ENCODE data around the gene TNNC1. TPM values are rescaled to one million over a fixed set of nuclear protein-coding genes. Genes with fewer than 3 reads are reported as not detected.

Gene TNNC1
- total RNA-seq, 4 donors from 2014 or later, result 1.2 to 7.1 (median 4.0) TPM; not detected in 1

DNA sequence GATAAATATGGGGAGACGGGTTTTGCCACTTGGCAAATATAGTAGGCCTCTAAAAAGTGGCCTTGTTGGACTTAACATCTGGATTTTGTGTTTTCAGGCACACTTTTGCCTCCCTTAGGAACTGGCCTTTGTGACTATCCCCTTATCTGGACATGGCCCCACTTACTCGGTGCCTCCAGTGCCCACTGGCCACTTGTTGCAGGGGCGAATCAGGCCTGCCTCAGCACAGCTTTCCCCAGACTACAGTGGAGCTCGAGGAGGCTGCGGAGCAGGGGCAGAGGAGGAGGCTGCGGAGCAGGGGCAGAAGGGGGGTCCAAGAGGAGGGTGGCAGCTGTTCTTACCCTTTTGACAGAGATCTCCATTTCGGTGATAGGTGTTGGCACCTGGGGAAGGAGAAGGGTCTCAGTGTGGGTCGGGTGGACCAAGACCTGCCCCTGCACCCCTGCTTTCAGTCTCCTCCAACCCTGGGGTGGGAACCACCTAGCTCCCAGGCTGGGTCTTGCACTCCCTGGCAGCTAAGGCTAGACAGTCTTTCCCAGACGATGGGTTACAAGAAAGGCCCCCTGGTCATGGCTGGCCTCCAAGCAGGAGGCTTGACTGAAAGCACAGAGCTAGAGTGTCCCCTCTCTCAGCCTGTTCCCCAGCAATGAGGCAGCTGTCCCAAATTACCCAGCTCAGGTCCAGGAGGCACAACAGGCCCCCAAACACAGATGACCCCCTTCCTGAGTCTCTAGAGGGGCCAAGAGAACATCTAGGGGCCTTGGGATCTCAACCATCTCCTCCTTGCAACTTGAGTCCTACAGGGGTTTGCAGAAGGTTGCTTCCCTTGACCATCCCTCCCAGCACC is 15.0 kb downstream of the TNNC1 start:
- no peaks in the 10 kb centered on the region for H3K9me3 ChIP-seq
- no peaks in the 10 kb centered on the region for H3K27me3 ChIP-seq
- no peak for DNase-seq (ENCODE audit: extremely low spot score)
- H3K4me1 ChIP-seq, result peaks cover 4 to 19% (median 11%) of the 10 kb centered on the region in 4 donors
- H3K4me3 ChIP-seq, result no peak overlapping the region
- 91% methylated on average over 9 of the region's 9 CpGs for WGBS
- no peak overlapping the region for H3K27ac ChIP-seq (replicated peaks in 1 of 4)
- intact Hi-C loops (cut with DNase I), result no loop called here
- H3K36me3 ChIP-seq, result peaks cover 0 to 19% (median 0%) of the 10 kb centered on the region in 4 donors
- TF ChIP-seq, protein P1, sequence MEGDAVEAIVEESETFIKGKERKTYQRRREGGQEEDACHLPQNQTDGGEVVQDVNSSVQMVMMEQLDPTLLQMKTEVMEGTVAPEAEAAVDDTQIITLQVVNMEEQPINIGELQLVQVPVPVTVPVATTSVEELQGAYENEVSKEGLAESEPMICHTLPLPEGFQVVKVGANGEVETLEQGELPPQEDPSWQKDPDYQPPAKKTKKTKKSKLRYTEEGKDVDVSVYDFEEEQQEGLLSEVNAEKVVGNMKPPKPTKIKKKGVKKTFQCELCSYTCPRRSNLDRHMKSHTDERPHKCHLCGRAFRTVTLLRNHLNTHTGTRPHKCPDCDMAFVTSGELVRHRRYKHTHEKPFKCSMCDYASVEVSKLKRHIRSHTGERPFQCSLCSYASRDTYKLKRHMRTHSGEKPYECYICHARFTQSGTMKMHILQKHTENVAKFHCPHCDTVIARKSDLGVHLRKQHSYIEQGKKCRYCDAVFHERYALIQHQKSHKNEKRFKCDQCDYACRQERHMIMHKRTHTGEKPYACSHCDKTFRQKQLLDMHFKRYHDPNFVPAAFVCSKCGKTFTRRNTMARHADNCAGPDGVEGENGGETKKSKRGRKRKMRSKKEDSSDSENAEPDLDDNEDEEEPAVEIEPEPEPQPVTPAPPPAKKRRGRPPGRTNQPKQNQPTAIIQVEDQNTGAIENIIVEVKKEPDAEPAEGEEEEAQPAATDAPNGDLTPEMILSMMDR (IDR thresholded peaks at IDR 0.05), result no peak
- no peak for TF ChIP-seq EP300 (IDR thresholded peaks at IDR 0.05)
- TF ChIP-seq POLR2AphosphoS5 (IDR thresholded peaks at IDR 0.05), result no peak
- TF ChIP-seq POLR2A (IDR thresholded peaks at IDR 0.05; ENCODE audit: low read depth), result no peak

DNA sequence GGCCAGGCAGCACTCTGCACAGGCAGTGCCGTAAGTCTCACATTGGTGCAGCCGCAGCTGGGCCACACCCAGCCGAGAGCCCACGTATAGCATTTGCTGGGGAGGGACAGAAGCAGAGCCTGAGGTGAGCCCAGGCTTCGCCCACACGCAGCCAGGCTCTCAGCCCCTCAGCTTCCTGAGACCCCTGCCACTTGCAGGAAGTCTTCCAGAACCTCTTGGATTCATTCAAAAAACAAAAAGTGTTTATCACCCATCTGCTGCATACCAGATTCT is 15.8 kb downstream of the TNNC1 start:
- Histone ChIP-seq H3K27me3 (no peaks in the 10 kb centered on the region), H3K4me1 (peaks cover 11 to 24% (median 16%) of the 10 kb centered on the region in 4 donors), H3K36me3 (peaks cover 0 to 19% (median 0%) of the 10 kb centered on the region in 4 donors), H3K4me3 (no peak overlapping the region), H3K9me3 (no peaks in the 10 kb centered on the region), H3K27ac (replicated peaks in 1 of 4) (no peak overlapping the region)
- WGBS, result 81% methylated on average over 3 of the region's 6 CpGs
- intact Hi-C loops (cut with DNase I), result no loop called here
- no peak for DNase-seq (ENCODE audit: extremely low spot score)
- no peak for TF ChIP-seq POLR2A (IDR thresholded peaks at IDR 0.05; ENCODE audit: low read depth)
- TF ChIP-seq POLR2AphosphoS5 (IDR thresholded peaks at IDR 0.05), result no peak
- no peak for TF ChIP-seq EP300 (IDR thresholded peaks at IDR 0.05)
- TF ChIP-seq, protein P1 (IDR thresholded peaks at IDR 0.05), result no peak

DNA sequence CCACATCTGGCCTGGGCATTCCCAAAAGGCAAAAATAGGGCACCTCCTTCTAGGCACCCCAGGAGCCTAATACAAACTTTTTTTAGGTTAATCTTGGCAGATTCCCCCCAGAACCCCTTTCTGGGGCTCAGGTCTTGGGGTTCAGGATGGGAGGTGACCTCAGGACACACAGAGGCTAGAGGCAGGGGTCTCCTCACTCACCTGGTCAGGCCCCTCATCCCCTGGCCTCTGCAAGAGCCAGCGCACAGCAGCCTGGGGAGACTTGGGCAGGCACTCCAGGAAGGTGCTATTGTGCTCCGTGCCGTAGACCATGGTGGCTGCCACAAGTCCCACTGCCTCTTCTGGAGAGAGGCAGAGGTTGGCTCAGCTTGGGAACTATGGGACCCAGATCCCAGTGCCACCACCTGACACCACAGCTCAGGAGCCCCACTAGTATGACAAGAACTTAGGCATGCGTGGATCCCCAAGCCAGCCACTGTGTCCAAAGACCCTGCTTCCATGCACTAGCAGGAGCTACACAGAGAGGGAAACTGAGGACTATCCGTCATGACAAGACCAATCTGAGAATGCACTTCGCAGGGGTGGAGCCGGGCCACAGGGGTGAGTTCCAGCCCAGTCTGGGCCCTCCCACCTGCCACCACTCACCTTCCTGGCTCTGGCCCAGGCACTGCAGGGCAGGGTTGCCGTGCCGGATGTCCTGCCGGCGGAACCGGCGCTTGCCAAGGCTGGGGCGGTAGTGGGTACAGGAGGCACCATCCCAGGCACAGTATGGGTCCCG is 16.3 kb downstream of the TNNC1 start:
- intact Hi-C loops (cut with DNase I), result no loop called here

DNA sequence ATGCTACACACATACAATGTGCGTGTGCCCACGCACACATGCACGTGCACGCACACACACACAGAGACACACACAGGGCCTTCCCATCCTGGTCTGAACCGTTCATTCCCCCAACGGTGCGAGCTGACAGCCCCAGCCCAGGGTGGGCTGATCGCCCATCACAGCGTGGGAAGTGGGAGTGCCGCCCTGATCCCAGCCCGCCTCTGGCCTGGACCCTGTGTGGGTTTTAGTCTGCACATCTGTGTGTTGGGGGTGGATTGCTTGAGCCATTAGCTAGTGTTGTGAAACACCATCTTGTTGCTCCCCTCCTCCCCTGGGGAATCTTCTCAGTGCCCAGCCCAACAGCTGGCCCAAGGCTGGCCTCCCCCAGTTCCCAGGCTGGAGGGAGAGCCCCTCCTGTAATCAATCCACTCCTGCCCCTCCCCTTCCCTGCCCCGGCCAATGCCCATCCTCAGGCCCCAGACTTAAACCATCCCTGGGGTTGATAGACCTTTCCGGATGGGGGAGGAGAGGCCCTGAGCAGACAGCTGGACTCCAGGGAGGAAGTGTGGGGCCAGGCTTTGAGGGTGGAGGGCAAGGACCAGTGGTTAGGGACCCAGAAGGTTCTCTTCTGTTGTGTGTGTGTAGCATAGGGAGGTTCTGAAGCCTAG is 17.2 kb downstream of the TNNC1 start:
- Histone ChIP-seq H3K27ac (replicated peaks in 1 of 4) (no peak overlapping the region), H3K27me3 (no peaks in the 10 kb centered on the region), H3K36me3 (peaks cover 0 to 19% (median 0%) of the 10 kb centered on the region in 4 donors), H3K9me3 (no peaks in the 10 kb centered on the region), H3K4me1 (peaks cover 15 to 35% (median 20%) of the 10 kb centered on the region in 4 donors), H3K4me3 (no peak overlapping the region)
- WGBS, result 93% methylated on average over 7 of the region's 13 CpGs
- DNase-seq (ENCODE audit: extremely low spot score), result no peak
- TF ChIP-seq EP300 (IDR thresholded peaks at IDR 0.05) (no peak), POLR2A (IDR thresholded peaks at IDR 0.05; ENCODE audit: low read depth) (no peak), POLR2AphosphoS5 (IDR thresholded peaks at IDR 0.05) (no peak)
- TF ChIP-seq, protein P1 (IDR thresholded peaks at IDR 0.05), result no peak
- intact Hi-C loops (cut with DNase I), result no loop called here

More for the DNA sequence above, 16.3 kb downstream of the TNNC1 start:
- Histone ChIP-seq H3K27ac (replicated peaks in 1 of 4) (no peak overlapping the region), H3K4me1 (peaks cover 15 to 29% (median 20%) of the 10 kb centered on the region in 4 donors), H3K27me3 (no peaks in the 10 kb centered on the region), H3K9me3 (no peaks in the 10 kb centered on the region), H3K36me3 (peaks cover 0 to 19% (median 0%) of the 10 kb centered on the region in 4 donors), H3K4me3 (no peak overlapping the region)
- DNase-seq (ENCODE audit: extremely low spot score), result no peak
- TF ChIP-seq POLR2AphosphoS5 (IDR thresholded peaks at IDR 0.05) (no peak), POLR2A (IDR thresholded peaks at IDR 0.05; ENCODE audit: low read depth) (no peak), EP300 (IDR thresholded peaks at IDR 0.05) (no peak)
- TF ChIP-seq, protein P1 (IDR thresholded peaks at IDR 0.05), result no peak
- WGBS, result 89% methylated on average over 11 of the region's 15 CpGs
